Activated CD4-positive, alpha-beta T cell treated with anti-CD3 and anti-CD28 coated beads for 1 hour (primary cell): ENCODE data around the gene SRXN1.

Experiments
- DNase-seq: peaks from one replicate; pipeline ENCODE4 v3.0.0-alpha.2; 2020

Gene SRXN1

GRCh38 chr20:602111-602970 lies 50.7 kb downstream of the SRXN1 start:
- DNase-seq = no peak

DNA sequence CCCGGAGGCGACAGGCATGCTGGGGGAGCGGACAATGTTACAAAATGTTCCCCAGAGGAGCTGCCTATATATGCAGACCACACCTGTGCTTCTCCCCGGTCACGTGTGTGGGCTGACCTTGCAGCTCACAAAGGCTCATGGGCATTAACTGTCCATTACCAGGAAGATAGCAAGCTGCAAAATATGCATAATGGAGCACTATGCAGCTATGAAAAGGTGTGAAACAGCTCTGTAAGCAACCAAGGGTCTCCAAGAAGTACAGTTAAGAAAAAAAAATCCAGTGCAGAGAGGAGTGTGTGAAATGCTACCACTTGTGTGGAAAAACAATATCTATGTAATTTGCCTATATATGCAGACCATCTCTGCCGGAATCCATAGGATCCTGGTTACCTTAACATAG lies 52.3 kb downstream of the SRXN1 start:
- DNase-seq = no peak

GRCh38 chr20:600141-600540 lies 52.9 kb downstream of the SRXN1 start:
- DNase-seq = no peak

DNA sequence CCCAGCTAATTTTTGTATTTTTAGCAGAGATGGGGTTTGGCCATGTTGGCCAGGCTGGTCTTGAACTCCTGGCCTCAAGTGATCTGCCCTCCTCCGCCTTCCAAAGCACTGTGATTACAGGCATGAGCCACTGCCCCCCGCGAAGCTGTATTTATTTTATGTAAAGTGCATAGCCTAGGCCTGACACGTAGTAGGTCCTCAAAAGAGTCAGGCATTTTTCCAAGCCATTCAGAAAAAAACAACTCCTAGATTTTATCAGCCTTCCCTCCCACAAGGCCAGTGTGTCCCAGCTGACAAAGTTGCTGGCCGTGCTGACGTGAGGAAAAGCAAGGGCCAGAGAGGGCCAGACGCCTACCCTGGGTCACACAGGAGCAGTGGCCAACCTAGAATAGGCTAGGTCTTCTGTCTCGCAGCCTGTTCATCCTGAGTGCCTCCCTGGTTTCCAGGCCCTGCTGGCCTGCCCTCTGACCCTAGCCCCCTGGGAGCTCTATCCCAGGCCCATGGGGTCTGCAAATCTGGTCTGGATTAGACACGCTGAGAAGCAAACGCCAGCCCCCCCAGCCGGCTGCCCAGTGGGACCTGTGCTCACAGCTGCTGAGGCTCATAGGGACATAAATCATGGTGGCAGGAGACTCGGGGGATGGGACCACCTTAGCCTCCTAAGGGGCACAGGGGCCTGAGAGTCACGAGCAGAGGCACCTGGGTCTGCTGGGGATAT lies 54.7 kb downstream of the SRXN1 start:
- DNase-seq = no peak

DNA sequence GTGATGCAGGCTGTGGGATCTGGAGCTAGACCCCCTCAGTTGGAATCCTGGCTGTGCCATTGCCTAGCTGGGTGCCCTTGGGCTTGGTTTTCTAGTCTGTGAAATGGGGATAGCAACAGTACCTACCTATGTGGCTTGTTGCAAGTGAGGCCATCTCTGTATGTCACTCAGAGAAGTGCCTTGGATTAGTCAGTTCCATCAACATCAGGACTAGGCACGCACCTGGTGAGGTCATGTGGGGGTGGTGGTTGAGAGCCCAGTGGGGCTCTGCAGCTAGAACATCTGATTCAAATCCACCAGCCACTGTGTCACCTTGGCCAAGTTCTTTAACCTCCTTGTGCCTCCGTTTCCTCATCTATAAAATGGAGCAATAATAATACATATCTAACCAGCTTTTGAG lies 55.4 kb downstream of the SRXN1 start:
- DNase-seq = no peak
